ENCODE data around the gene NCOA7. TPM values are rescaled to one million over a fixed set of nuclear protein-coding genes. Genes with fewer than 3 reads are reported as not detected.

NCOA7 gene
- total and polyA plus RNA-seq, 2 of the 8 experiments (the other 6 are each of a cell fraction or from before 2014, with no cell fraction given) = 2.6 to 10.7 TPM

DNA sequence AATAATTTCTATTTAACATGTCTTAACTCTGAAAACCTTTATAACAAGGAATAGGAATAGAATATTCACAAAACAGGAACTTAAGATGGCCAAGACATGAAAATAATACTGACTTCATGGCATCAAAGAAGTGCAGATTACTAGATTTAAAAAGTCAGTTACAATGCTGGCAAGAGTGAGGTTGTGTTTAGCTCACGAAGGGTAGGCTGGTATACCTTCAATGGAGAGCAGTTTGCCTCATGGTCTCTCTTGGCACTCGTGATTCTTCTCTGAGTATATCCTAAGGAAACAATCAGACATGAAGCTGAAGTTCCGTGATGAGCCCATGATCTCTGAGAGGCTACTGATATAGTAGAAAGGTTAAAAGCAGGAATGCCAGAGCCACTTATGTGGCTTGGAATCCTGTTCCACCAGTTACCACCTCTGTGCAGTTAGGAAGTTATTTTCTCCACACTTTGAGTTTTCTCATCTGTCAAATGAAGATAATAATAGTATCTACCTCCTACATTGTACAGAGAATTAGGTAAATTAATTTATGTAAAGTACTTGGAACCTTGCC lies 7.2 kb downstream of the NCOA7 start (continued):
- no peak for TF ChIP-seq CEBPB (IDR thresholded peaks at IDR 0.05; ENCODE audit: low read depth, low read length)
- TF ChIP-seq, protein P1, sequence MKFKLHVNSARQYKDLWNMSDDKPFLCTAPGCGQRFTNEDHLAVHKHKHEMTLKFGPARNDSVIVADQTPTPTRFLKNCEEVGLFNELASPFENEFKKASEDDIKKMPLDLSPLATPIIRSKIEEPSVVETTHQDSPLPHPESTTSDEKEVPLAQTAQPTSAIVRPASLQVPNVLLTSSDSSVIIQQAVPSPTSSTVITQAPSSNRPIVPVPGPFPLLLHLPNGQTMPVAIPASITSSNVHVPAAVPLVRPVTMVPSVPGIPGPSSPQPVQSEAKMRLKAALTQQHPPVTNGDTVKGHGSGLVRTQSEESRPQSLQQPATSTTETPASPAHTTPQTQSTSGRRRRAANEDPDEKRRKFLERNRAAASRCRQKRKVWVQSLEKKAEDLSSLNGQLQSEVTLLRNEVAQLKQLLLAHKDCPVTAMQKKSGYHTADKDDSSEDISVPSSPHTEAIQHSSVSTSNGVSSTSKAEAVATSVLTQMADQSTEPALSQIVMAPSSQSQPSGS (IDR thresholded peaks at IDR 0.05; ENCODE audit: low read length) = no peak
- TF ChIP-seq SRF (IDR thresholded peaks at IDR 0.05; ENCODE audit: low read depth, low read length) = no peak
